T follicular helper cell (primary cell): ENCODE results near the gene CACNA2D4.

Experiments
- DNase-seq: peaks from one replicate; pipeline ENCODE4 v3.0.0-alpha.2; 2020; ENCODE audit warnings: low read depth

Gene CACNA2D4

GRCh38 chr12:1778911-1779310 is 139.5 kb downstream of the CACNA2D4 start:
- DNase-seq = no peak

DNA sequence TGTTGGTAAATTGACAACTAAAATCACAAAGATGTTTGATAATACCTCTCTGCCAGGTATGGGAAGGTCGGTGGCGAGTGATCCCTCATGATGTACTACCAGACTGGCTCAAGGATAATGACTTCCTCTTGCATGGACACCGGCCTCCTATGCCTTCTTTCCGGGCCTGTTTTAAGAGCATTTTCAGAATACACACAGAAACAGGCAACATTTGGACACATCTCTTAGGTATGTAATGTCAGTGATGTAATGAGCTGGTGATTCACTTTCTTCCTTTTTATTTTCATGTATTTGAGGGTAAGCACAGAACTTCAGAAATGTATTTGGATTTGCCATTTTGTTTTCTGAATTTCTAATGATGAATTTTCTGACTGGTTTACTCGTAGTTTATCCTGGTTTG is 140.7 kb downstream of the CACNA2D4 start:
- no peak for DNase-seq

GRCh38 chr12:1776170-1776921 is 142.1 kb downstream of the CACNA2D4 start:
- DNase-seq = no peak

DNA sequence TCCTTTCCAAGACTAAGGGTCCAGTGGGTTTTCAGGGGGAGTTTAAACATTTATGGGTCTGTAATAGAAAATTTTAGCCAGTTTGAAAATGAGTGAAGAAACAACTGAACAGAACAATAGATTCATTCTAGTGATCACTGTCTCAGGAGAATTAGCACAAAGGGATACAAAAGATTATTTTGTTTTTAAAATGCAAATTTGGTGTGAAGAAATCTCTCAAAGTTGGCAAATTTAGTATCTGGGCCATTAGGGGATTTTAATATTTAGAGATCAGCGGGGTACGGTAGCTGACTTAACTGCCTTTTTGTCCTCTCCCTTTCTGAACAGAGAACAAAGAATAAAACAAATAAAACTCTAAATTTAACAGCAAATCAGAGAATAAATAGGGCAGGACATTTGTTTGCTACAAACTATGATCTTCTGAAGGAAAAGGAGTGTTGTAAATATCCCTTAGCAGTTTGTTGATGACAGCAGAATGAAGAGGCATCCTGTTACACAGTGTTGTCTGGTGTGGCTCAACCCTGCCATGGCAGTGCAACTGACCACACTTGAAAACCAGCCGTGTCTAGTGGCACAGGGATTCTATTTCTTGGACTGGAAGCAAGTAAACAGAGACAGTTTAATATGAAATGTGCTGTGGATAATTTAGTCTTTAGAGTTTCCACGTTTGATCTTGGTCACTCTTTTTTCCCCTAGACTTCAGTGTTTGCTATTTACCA is 144.4 kb downstream of the CACNA2D4 start:
- DNase-seq = no peak

DNA sequence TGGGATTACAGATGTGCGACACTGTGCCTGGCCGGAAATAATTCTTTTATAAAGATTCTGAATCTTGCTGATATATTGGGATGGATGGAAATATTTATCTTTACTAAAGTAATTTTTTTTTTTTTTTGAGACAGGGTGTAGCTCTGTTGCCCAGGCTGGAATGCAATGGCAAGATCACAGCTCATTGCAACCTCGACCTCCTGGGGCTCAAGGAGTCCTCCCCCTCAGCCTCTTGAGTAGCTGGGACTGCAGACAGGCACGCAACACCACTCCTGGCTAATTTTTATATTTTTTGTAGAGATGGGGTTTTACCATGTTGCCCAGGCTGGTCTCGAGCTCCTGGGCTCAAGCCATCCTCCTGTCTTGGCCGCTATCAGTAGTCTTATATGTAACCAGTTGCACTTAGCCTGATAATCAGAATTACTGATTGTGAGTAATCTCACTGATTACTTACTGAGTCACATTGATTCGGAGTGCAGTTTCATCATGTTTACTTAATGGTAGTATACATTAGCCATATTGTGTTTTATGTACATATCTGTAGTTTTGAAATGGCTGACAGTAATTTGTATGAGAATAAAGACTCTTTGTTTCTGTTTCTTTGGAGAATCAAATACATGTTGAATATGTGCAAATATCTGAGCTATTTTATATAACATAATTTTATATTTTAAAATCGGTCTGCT is 148.5 kb downstream of the CACNA2D4 start:
- DNase-seq = no peak

GRCh38 chr12:1768615-1769014 is 149.8 kb downstream of the CACNA2D4 start:
- DNase-seq = no peak

DNA sequence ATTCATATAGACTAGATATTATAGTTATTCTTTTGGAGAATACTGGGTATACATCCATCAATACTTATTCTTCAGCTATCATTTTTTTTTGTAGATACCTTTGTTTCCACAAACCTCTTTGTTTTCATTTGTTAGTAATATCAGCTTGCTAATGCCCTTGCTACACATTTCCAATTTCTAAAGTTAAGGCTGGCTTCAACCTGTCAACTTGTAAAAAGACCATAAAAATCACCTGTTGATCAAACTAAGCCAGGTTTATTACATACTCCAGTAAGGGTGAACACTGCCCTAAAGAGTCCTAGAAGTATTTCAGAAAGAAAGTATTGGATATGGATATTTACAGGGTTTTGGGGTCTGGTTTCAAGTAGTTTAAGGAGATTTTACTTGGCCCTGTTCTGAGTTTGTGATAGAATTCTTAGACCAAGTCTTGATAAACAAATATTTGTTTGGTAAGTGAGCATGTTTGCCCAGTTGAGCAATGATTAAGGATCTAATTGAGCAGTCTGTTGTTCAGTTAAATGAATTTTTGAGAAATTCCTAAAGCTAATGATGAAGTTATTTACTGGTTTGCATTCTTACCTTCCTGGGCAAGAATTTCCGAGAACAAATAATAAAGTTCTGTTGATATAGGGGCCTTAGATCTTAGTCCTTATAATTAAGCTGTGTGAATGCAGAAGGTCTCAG is 150.9 kb downstream of the CACNA2D4 start:
- no peak for DNase-seq

GRCh38 chr12:1766110-1766509 is 152.3 kb downstream of the CACNA2D4 start:
- no peak for DNase-seq

DNA sequence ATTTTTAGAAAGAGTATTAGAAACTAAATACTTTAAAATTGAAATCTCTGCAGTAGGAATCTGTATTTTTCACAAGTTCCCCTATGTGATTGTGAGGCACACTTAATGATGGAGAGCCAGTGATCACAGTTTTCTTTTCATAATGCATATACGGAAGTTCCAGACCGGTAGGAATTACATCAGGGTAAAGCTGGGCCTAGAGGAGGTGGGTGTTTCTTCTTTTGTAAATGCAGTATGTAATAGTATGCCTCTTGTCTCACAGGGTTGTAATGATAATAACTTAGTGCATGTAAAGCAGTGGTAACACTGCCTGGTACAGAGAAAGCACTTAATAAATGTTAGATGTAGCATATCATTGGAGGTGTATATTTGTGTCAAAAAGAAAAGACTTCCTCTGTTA is 155.3 kb downstream of the CACNA2D4 start:
- DNase-seq = no peak

DNA sequence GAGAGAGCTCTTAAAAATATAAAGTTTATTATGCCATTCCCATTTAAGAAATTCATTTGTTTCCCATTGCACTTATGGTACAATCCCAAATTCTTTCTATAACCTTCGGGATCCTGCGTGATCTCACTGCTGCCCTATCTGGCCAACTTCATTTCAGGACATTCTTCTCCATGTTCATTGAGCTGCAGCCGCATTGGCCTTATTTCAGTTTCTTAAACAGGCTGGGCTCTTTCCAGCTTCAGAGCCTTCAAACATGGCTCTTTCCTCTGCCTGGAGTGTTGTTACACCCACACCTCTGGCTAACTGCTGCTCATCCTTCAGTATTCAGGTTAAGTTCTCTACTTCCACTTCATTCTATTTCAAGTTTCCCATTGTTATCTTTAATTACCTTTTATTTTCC is 156.6 kb downstream of the CACNA2D4 start:
- no peak for DNase-seq

GRCh38 chr12:1760566-1761382 is 157.7 kb downstream of the CACNA2D4 start:
- DNase-seq = no peak

- no peak for DNase-seq
These were observed 159.6 kb downstream of the CACNA2D4 start for GRCh38 chr12:1758887-1759286.

- no peak for DNase-seq
These were observed 160.1 kb downstream of the CACNA2D4 start for GRCh38 chr12:1758376-1758775.

GRCh38 chr12:1750300-1750699 is 168.2 kb downstream of the CACNA2D4 start:
- no peak for DNase-seq

- DNase-seq = no peak
These were observed 169.4 kb downstream of the CACNA2D4 start for GRCh38 chr12:1749019-1749418.

GRCh38 chr12:1747609-1748008 is 170.8 kb downstream of the CACNA2D4 start:
- DNase-seq = no peak

- no peak for DNase-seq
These were observed 173.5 kb downstream of the CACNA2D4 start for GRCh38 chr12:1744932-1745331.
